Regular cardiac myocyte (primary cell): ENCODE data around the gene HJV. TPM values are rescaled to one million over a fixed set of nuclear protein-coding genes. Genes with fewer than 3 reads are reported as not detected.

Experiments used
- total RNA-seq: library from RNA; depleted of rRNA; stranded (reverse); fragments of >200 nt; gene quantifications from 2 replicates; pipeline ENCODE4 v1.2.3, GENCODE V29; 2014

The HJV gene, protein sequence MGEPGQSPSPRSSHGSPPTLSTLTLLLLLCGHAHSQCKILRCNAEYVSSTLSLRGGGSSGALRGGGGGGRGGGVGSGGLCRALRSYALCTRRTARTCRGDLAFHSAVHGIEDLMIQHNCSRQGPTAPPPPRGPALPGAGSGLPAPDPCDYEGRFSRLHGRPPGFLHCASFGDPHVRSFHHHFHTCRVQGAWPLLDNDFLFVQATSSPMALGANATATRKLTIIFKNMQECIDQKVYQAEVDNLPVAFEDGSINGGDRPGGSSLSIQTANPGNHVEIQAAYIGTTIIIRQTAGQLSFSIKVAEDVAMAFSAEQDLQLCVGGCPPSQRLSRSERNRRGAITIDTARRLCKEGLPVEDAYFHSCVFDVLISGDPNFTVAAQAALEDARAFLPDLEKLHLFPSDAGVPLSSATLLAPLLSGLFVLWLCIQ
- total RNA-seq: not detected in 2 replicates

DNA sequence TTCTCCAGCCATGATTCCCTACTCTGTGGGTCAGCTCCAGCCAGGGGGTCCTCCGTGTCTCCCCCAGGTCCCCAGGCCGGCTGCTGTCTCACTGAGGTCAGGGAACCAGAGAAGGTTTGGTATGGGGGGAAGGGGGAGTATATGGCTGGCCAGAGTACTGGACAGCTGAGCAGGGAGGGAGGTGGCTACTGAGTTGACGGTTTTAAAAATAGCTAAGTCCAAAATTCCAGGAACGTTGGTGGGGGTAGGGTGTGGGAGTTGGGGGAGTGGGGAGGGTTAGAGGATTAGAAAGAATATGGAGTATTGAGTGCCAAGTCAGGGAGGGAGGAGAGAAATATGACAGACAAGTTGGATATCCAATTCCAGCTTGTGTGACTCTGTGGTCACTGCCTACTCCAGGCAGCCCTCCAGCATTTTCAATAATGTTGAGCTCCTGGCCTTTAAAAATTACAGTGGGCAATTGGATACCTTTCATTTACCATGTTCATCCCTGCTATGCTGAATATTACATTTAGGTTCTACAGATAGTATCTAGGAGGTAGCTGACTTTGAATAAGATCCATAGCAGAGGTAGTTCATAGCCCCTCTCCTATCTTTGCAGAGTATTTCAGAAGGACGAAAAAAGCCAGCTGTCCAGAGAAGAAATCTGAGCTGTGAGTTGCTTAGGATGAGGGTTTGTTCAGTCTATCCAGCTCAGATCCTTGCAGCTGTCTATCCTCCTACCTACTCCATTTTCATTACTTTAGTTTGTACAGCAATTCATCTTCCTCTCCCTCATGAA lies at the start of gene HJV:
TSS of gene HJV (minus strand) at position 114 of the 781 bp plus-strand sequence. CDS start 1,504 bp downstream, outside the sequence.

GRCh38 chr1:145996433-145997015 lies 25.0 kb downstream of the HJV start, which contains the start of gene TXNIP:
TSS of gene TXNIP (minus strand) at chr1:145996579. CDS start at chr1:145996266, 313 bp downstream.

Other genes with a start within 250 kb of the HJV start
- 9.6 and 10.1 TPM in 2 replicates for gene RNF115, start 197.6 kb downstream of the HJV start, total RNA-seq
- gene POLR3C, start 197.5 kb downstream of the HJV start, total RNA-seq: 29.3 and 30.3 TPM in 2 replicates
- 2.5 and 4.8 TPM in 2 replicates for gene NUDT17, start 176.1 kb downstream of the HJV start, total RNA-seq
- 4.8 and 7.1 TPM in 2 replicates for gene PIAS3, start 162.7 kb downstream of the HJV start, total RNA-seq
- 0.85 and 0.96 TPM in 2 replicates for gene ANKRD35, start 135.9 kb downstream of the HJV start, total RNA-seq
- gene ITGA10, start 111.7 kb downstream of the HJV start, total RNA-seq: 3.4 and 5.8 TPM in 2 replicates
- gene PEX11B, start 103.0 kb downstream of the HJV start, total RNA-seq: 19.9 and 23.7 TPM in 2 replicates
- 80.6 and 212 TPM in 2 replicates for gene RBM8A, start 94.3 kb downstream of the HJV start, total RNA-seq
- 15.2 and 23.8 TPM in 2 replicates for gene LIX1L, start 63.7 kb downstream of the HJV start, total RNA-seq
- gene ANKRD34A, start 57.2 kb downstream of the HJV start, total RNA-seq: 0.28 and 0.38 TPM in 2 replicates
- 12.4 and 19.2 TPM in 2 replicates for gene POLR3GL, start 57.0 kb downstream of the HJV start, total RNA-seq
- gene TXNIP, start 25.2 kb downstream of the HJV start, total RNA-seq: 101 and 115 TPM in 2 replicates
- gene NBPF10, start 123.1 kb upstream of the HJV start, total RNA-seq: 2.5 and 3.1 TPM in 2 replicates
- 80.7 and 93.0 TPM in 2 replicates for gene NOTCH2NLA, start 207.3 kb upstream of the HJV start, total RNA-seq